A204.1 (cell line): ENCODE results near the gene IDE.

Experiments
- FAIRE-seq: peaks from 2 replicates; lab custom pipeline; 2012; peaks lifted over from hg19 to GRCh38; lab: Jason Lieb, UNC

The IDE gene

GRCh38 chr10:92567952-92568600 is 5.8 kb downstream of the IDE start:
- FAIRE-seq = no peak

GRCh38 chr10:92562424-92562823 is 11.5 kb downstream of the IDE start:
- FAIRE-seq = no peak

- FAIRE-seq = no peak
Observed at GRCh38 chr10:92559046-92559445, 14.8 kb downstream of the IDE start.

- FAIRE-seq = no peak
Observed at GRCh38 chr10:92553959-92554358, 19.9 kb downstream of the IDE start.

GRCh38 chr10:92552310-92552709 is 21.6 kb downstream of the IDE start:
- no peak for FAIRE-seq

- no peak for FAIRE-seq
Observed at GRCh38 chr10:92550924-92551323, 23.0 kb downstream of the IDE start.

- no peak for FAIRE-seq
Observed at GRCh38 chr10:92547676-92548075, 26.2 kb downstream of the IDE start.

DNA sequence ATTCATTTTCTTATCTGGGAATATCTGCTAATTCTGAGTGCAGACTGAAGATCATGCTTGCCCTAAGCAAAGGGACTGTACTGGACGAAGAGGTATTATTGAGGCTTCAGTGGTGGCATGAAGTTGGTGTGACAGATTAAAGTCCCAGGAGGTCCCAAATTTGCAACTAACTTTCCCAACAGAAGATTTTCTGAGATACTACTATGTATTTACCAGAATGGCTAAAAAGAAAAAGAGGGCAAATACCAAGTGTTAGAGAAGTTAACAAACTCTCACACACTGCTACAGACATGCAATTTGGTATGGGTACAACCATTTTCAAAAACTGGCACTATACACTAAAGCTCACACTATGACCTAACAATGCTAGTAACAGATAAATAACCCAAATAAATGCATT is 28.3 kb downstream of the IDE start:
- FAIRE-seq = no peak

DNA sequence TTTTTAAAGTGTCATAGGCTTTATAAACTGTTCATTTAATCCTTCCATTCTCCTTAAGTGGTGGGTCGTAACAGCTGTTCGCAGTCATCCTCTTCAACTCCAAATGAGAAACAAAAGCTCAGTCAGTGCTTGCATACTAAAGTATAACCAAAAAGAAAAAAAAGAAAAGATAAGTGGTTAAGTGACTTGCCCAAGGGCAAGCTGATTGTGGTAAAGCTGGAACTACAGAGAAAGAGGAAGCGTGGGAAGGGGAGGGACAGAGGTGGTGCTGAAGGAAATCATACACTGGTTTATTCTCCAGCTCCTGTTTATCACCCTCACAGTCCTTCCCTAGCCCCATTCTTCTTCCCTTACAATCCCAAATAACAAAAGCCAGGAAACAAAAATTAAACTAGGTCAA is 29.6 kb downstream of the IDE start:
- no peak for FAIRE-seq

DNA sequence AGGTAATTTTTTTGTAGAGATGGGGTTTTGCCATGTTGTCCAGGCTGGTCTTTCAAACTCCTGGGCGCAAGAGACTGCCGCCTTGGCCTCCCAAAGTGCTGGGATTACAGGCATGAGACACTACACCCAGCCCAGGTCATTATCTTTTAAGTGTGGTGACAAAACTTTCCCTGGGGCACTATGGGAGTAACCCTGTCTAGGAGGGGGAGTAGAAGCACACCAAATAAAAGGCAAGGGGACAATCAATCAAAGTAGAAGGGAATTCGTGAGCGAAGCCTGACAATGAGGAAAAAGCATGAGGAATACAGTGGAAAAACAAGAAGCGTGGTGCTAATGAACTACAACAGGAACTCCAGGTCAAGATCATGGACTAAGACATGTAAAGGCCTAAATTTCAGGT is 31.4 kb downstream of the IDE start:
- FAIRE-seq = no peak

DNA sequence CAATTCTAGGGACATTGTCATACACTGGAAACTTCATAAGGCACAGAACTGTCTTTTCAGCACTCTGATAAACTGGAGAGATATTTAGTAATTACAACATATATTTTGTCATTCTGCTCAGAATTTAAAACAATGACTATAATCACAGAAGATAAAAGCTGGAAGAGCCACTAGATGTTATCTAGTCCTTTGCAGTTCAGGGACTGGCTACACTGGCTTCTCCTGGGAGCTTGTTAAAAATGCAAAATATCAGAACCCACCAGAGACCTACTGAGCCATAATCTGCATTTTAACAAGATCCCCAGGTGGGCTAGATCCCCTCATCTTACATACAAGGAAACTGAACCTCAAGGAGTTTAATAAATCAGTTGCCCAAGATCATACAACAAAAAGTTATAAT is 32.3 kb downstream of the IDE start:
- FAIRE-seq = no peak

DNA sequence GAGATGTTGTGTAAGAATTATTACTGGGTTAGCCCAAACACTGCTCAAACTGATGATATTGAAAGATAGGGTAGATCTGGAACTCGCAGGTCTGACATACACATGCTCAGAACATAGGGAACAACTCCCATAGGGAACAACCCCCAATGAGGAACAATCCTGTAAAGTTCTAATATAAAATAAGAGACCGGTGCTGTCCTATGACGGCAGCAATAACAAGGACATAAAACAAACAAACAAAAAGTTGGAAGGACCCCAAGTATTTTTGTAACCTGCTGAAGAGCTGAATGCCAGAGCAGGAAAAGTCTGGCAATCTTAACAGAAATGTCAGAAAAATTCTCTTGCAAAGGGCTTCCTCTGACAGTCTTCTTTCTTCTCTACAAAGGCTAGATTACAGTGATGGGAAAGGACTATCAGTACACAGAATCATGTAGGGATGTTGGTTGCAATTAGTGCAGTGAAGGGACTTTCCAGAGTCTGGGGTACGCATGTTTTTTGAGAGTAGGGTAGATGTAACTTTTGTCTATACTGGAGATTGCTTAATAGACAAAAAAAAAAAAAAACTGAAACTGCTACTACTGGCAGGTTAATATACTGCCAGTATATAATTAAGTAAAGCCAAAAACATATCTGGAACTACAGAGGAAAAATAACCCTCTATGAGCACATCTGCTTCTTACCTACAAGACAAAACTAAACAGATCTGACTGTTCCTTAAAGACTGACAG is 35.5 kb downstream of the IDE start:
- FAIRE-seq = no peak

DNA sequence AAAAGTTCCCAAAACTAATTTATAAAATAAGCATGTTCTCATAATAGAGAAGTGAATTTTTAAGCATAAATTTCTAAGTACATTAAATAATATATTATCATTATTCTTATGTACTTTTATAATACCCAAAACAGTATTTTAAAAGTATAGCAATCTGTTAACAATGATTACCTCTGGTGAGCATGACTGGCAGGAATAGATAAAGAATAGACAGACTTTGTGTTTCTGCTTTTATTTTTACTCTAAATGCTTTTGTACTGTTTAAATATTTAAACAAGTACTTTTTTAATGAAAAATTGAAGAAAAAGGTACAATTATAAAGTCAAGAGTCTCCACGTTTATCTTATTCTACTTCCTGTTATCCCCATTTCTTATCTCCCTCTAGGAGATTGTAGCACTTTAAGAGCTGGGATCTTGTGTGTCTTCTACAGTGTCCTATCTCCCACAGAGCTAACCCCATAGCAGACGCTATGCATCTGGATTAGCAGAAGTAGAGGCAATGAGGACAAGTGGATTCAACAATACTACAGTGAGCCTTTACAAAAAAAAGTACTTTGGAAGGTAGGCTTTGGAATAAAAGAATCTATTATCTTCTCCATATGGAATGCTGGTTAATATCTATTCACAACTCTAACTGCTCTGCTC is 42.9 kb downstream of the IDE start:
- no peak for FAIRE-seq

DNA sequence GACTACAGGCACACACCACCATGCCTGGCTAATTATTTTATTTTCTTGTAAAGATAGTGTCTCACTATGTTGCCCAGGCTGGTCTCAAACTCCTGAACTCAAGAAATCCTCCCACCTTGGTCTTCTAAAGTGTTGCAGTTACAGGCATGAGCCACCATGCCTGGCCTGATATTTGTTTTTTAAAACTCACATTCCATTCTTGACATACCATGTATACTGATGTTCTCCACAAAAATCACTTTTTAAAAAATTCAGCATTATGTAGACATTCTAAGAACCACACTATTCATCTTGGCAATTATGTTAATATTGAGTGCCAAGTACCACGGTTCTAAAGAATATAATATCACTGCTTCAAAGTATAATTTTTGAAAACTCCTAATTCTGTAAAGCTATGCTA is 43.5 kb downstream of the IDE start:
- no peak for FAIRE-seq

DNA sequence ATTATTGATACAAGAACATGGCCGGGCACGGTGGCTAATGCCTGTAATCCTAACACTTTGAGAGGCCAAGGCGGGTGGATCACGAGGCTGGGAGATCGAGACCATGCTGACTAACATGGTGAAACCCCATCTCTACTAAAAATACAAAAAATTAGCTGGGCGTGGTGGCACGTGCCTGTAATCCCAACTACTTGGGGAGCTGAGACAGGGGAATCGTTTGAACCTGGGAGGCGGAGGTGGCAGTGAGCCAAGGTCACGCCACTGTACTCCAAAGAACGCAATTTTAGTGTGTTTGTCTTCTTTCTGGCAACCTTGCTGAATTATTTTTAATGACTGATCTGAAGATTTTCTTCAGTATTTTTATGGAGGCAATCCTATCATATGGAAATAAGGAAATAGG is 46.2 kb downstream of the IDE start:
- FAIRE-seq = no peak

DNA sequence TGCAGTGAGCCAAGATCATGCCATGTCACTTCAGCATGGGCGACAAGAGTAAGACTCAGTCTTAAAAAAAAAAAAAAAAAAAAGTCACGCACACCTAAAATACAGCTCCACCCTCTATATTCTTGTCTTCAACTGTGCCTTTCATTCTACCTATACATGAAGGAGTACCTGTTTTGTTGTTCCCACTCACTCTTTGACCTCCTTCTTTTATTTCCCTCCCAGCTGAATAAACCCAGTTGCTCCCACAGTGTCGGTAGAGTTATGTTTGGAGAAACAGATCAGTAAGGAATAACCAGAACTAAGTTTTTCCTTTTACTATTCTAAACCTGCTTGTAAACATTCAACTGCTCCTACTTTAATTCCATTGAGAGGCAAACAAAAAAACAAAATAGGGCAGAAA is 50.3 kb downstream of the IDE start:
- FAIRE-seq = no peak

DNA sequence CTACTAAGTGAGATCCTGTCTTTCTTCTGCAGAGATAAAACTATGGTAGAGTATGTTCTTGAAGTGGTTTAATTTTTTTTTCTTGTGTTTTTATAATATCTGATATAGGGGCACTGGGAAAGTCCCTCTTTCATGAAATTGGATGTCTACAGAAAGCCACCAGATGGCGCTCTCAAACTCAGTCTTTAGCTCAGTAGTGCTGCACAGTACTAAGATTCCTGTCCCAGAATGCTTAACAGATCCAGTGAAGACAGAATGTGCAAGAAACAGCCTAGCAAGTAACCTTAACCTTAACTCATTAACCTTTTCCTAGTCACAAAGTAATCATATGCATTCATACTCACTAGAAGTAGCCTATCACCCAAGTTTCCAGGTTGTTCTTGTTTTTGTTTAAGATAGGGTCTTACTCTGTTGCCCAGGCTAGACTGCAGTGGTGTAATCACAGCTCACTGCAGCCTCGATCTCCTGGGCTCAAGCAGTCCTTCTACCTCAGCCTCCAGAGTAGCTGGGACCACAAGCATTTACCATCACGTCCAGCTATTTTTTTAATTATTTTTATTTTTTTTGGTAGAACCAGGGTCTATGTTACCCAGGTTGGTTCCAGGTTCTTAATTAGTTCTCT is 56.7 kb downstream of the IDE start:
- peak; percentile 98 for FAIRE-seq

DNA sequence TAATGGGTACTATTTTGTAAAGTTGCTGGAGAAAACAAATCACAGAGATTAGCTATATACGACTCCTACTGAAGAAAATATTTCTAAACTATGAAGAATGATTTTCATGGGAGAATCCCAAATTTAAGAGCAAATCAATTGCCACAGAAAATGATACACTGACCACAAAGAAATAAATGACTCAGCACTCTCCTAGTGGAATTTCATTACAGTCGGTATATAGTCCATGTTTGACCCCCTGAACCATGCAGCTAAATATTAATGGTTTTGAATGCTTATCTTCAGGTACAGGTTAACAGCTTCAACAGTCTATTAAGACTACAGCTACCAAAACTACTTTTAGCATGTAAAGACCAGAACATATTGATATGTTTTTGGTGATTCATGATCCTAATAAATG is 65.0 kb downstream of the IDE start:
- FAIRE-seq = no peak

DNA sequence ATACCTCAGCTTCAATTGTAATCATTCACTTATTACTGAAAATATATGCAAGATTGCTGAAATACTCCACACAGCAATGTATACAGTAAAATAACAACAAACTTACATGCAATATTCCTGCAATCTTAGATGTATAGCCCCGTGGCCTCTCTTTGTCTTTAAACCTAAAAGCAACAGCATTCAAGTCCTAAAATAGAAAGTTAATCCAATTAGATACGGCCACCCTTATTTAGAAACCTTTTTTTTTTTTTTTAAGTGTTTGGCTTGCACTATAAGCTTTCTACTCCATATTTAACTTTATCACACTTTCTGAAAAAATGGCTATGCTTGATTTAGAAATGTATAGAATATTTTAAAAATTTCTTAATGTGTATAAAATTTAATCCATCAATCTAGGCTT is 67.6 kb downstream of the IDE start:
- FAIRE-seq = no peak

DNA sequence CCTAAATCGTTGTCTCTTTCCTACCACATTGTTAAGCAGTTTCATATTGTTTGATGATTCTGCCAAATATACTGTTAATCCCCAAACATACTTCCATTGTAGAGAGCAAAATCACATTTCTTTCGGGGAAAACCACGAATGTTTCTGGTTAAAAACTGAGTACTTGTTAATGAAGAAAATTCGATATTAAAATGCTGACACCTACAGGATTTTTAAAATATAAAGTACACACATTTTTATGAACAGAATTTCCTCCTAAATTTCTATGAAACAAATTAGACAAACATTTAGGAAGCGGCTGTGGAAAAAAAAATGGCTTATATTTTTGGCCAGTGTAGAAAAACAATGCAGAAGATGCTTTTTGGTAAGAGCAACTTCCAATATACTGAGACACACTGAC is 68.8 kb downstream of the IDE start:
- FAIRE-seq = peak; percentile 60

DNA sequence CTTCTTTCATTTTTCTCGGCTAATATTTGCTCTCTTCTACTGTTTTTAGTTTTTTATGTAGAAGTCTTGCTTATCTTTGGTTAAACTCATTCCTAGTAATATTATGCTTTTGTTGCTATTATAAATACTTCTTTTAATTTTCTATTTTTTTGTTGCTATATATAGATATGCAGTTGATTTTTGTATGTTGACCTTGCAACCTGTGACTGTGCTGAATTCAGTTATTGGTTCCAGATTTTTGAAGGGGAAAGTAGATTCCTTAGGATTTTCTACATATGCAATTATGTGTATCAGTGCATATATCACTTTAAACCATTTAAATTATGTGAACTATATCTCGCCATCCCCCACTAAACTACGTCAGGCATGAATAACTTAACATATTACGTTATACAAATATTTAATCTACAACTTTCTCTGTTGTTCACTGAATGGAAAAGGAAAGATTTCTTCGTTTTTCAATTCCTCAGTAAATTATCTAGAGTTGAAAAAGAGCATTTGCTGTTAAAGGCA is 71.5 kb downstream of the IDE start:
- FAIRE-seq = peak; percentile 75

DNA sequence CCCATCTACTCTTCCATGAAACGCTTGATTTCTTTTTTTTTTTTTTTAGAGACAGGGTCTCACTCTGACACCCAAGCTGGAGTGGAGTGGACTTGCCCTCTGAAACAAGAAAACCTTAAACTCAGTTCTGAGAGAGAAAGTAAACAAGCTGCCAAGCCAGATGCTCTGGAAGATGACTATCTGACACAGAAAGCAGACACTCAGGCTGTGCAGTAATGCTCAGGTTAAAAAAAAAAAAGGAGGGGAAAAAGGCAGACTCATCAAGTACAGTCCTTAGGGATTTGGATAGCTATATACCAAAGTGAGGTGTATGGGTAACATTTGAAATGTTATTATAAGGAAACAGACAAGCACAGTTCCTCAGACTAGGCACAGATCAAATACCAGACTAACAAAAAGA is 80.5 kb downstream of the IDE start:
- FAIRE-seq = no peak

DNA sequence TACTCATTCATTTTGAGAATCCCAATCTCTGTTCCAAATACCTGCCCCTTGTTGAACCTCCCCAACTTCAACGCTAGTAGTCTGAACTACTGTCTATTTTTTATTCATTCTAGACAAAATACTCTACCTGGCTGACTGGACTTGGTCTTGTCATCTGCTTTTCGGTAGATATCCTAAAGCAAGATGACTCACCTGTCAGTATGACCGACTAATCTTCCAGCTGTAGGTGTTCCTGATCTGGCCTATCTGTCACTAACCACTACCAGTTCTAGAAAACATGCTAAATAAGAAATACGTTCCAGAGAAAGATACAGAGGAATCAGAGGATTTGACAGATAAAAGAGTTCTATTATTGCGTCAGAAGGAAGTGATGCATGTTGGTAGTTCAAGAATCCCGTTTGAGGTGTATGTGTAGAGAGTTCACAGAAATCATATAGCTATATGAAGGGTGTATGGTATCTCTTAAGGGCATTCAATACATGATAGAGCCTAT is 81.1 kb downstream of the IDE start:
- no peak for FAIRE-seq
